GM12872 (cell line): Measurements from ENCODE around the gene LRAT.

Experiments used
- CTCF ChIP-seq: IDR thresholded peaks from 3 replicates; pipeline ENCODE4 v1.5.1; 2011; ENCODE audit warnings: low read depth, mild to moderate bottlenecking, low read length, moderate library complexity; ENCODE audit not compliant: insufficient read depth

LRAT gene

GRCh38 chr4:154720618-154721267 lies 23.1 kb upstream of the LRAT start:
- no peak for TF ChIP-seq CTCF

GRCh38 chr4:154722262-154722661 lies 21.5 kb upstream of the LRAT start:
- TF ChIP-seq CTCF: no peak

- no peak for TF ChIP-seq CTCF
These were observed 16.3 kb upstream of the LRAT start for GRCh38 chr4:154727540-154727939.

GRCh38 chr4:154731756-154732155 lies 12.0 kb upstream of the LRAT start:
- no peak for TF ChIP-seq CTCF

GRCh38 chr4:154732669-154733068 lies 11.1 kb upstream of the LRAT start:
- TF ChIP-seq CTCF: no peak

GRCh38 chr4:154736770-154737169 lies 7.0 kb upstream of the LRAT start:
- TF ChIP-seq CTCF: no peak

- TF ChIP-seq CTCF: no peak
These were observed 5.4 kb upstream of the LRAT start for GRCh38 chr4:154738426-154738825.
